Frontal cortex (tissue), 4 donors: ENCODE data around the gene ANKRD44. TPM values are rescaled to one million over a fixed set of nuclear protein-coding genes. Genes with fewer than 3 reads are reported as not detected.

ENCODE experiments used
- DNase-seq, 2 donors: peaks; one replicate each; pipeline ENCODE4 v3.0.0; 2012; ENCODE audit warnings: low spot score in 2 of 2
- FAIRE-seq: peaks from 2 replicates; lab custom pipeline; 2012; peaks lifted over from hg19 to GRCh38; lab: Jason Lieb, UNC
- total RNA-seq: library from RNA; depleted of rRNA; stranded (reverse); fragments of >200 nt; gene quantifications from one replicate; pipeline ENCODE4 v1.2.3, GENCODE V29; 2014
- donor health status: control.
- donor health status: control.
- donor health status: control.

ANKRD44 gene
- total RNA-seq, 1 donor from 2014 or later: 101 TPM

DNA sequence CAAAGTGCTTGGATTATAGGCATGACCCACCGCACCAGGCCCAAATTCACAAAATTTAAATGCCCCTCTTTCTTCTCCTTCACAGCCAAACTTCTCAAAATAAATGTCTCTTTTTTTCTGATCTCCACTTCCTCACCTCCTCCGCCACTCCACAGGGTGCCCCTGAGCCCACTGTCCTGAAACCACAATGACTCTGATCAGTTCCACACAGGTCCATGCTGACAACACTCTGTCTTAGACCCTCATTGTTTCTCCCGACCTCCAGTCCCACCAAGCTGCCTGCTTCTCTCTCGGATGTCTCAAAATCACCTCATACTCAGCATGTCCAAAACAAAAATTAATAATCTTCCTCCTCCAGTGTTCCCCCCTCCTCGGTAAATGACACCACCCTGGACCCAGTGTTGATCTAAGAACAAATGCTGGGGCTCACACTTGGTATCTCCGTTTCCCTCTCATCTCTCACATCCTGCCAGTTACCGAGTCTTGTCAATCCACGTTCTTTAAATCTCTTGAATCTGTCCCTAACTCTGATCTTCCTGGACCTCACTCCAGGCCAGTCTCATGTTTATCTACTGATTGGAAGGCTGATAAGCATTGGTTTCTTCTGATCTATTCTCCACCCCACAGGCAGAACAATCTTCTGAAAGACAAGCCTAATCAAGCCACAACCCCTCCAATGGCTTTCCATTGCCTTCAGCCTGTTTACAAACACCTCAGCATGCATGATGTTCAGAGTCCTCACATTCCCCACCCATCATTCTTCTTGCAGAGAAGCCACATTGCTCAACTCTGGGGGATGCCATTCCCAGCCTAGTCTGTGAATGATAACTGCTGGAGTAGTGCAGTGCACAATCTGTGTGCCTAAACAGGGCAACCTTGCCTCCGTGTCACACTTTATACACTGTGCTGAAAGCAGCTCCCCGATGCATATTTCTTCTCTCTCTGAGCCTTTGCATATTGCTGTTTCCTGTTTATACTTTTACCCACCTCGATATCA, 12.4 kb upstream of the ANKRD44 start:
- no peak for DNase-seq
- FAIRE-seq: no peak

DNA sequence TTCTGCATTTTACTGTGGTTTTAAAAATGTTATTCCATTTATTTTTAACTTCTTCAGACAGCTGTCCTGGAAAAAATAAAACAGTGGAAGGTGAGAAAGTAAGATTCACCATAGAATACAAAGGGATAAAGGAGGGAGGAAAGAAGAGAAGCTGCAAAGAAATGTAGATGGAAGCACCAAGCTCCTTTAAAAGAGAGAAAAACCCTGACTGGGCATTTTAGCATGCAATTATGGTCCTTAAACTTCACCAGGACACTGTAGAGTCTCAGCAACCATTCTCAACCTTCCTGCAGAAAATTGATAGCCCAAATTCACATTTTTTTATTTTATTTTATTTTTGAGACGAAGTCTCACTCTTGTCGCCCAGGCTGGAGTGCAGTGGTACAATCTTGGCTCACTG, 11.6 kb upstream of the ANKRD44 start:
- FAIRE-seq (no peak), DNase-seq (no peak)

DNA sequence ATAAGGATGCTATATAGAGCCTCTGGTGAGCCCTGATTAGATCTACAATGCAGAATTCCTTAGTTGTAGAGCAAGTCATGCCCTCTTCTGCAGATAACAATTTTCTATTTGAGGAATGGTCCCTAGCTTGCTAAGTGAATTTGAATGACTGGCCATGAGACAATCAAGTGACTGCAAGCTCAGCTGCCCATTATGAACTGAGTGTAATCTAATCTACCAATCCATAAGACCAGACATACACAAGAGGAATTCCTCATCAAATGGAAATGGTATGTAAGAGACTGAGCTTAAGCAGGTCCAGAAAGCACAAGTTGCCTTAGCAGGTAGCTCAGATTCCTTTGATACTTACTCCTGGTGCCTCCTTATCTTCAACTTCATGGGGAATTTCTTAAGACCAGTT, 4.8 kb upstream of the ANKRD44 start:
- no peak for FAIRE-seq
- DNase-seq: no peak

DNA sequence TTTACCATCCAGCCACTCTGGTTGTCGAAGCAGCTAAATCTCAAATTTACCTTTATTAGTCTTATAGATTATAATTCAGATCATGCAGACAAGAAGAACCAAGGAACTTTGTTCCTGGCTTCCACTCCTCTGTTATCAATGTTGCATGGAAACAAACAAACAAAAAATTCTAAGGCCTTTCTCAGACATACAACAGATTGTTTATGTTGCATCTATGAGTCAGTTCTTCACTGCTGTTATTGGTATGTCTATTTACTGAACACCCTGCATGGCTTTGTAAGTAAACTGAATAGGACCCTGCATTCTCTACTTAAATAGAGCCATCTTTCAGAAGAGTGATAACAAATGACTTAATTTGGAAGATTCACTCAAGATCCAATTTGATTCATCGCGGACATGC, 1.6 kb upstream of the ANKRD44 start:
- no peak for DNase-seq
- no peak for FAIRE-seq

DNA sequence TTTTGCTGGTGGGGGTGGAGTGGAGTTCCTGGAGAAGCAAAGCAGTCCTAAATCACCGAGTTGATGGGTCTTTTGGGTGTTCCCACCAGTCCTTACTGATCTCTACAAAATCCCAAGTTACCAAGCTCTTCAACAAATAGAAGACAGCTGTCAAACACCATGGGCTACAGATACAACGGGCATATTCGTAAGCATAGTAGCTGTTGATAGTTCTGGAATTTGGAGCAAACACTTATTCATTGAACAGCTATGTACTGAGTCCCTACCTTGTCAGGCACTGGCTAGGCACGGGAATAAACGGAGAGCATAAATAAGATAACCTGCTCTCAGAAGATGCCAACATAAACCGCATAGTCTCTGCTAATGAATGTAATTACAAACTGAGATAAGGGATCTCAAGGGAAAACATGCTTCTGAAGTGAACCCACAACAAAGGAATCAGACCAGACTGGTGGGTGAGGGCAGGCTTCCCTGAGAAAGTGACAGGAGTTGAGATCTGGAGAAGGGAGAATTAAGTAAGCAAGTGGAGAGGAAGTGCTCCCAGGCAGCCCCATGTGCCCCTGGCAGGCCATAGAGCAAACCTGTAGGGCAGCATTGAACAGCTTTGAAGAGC, 947 bp upstream of the ANKRD44 start:
- FAIRE-seq: no peak
- no peak for DNase-seq

DNA sequence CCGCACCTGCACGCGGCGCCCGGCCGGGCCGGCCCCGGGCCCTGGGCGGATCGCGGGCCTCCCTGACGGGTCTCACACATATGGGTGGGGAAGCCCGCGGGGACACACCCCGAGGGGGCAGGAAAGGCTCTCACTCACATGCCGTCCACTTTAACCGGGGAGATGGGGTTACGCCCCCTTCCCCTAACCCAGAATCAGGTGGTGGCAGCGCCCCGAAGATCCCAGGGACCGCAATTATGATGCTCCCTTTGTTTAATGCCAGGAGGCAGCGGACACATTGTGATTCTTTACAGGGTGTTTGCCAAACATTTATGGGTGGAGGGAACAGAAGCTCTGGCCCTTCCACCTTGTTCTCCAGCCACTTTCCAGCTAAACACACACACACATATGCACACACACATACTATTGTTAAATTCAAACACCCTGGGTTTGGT, 424 bp upstream of the ANKRD44 start:
- FAIRE-seq: no peak
- no peak for DNase-seq

DNA sequence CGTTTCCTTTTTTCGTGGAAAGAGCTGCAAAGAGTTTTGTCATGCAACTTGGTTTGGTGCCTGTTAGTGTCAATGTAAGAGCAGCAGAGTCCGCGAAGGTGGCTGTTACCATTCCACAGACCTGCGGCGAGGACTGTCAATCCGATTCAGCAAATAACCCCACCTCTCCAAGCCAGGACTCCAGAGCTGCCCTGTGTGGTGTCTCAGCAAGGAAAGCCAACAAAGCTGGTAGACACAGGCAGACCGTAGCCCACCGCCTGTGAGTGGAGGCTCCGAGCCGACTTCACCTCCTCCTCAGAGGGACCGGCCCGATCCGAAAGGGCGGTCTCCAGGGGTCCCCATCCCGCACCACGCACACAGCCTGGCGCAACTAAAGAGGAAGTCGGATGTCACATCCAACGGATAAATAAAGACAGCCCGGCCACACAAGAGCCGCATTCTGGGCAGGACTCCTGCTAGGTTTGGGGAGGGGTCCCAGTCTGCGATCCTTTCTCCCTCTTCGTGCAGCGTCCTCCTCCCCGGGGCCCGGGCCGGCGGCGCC, 819 bp downstream of the ANKRD44 start:
- peak in 1 of 2 donors; percentile 55 for DNase-seq
- FAIRE-seq: no peak

DNA sequence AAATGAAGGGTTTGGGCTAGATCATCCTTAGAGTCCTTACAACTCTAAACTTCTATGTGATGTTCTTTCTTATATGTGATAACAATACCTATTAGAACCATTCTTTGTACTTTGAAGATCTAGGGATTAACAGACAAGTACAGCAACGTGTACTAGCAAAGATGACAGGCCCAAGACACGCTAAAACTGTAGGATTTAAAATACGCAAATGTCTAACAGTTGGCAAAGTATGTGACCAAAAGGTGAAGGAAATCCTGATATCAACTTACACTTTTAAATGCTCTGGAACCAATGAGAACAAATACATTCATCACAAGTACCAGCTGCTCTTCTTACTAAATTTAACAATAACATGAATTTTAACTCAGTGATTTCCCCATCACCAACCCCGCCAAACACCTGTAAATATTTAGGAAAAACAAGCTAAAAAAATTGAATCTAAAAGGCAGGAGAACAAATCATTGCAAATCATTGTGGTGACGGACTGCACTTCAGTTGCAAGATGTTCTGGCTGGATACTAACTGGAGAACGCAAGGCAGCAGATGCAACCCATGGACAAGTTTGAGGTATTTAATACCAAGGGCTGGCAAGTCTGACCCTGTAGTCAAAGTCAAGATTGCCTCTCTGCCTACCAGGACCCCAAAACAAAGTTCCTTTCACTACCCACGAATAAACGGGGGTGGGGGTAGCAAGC, 1.4 kb downstream of the ANKRD44 start:
- DNase-seq (peak in 1 of 2 donors; percentile 50), FAIRE-seq (no peak)

DNA sequence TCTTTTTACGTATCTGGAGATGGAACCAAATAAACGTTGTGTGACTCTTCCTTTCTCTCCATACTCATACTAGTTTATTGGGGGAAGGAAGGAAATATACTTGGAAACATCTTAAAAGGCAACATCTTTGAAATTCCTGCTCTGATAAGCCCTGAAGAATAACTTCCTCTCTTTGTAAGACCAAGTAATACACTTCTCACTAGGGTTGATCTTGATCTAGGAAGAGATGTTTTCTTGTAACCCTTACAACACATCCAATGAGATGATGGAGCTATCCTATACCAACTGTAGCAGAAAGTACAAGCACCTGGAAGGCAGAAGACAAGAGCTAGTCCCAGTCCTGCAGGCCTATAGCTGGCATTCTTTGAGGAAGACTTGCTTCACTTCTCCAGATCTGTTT, 2.0 kb downstream of the ANKRD44 start:
- FAIRE-seq (no peak), DNase-seq (no peak)

DNA sequence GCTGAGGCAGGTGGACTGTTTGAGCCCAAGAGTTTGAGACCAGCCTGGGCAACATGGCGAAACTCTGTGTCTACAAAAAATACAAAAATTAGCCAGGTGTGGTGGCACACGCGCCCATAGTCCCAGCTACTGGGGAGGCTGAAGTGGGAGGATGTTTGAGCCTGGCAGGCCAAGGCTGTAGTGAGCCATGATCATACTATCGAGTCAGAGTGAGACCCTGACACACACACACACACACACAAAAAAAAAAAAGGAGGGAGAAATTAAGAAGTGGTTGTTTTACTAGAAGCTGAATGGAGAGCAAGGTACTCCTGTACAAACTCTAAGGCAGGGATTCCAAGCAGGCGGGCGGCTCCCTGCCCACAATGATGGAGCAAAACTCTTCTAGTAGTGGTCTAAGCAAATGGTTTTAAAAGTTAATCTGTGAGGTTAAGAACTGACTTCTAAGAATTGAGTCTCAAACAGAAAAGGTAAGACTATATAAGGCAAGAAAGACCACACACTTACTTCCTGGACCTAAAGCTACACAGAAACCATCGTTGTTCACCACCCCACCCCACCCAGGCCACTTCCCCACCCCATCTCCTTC, 2.6 kb downstream of the ANKRD44 start:
- no peak for FAIRE-seq
- no peak for DNase-seq

DNA sequence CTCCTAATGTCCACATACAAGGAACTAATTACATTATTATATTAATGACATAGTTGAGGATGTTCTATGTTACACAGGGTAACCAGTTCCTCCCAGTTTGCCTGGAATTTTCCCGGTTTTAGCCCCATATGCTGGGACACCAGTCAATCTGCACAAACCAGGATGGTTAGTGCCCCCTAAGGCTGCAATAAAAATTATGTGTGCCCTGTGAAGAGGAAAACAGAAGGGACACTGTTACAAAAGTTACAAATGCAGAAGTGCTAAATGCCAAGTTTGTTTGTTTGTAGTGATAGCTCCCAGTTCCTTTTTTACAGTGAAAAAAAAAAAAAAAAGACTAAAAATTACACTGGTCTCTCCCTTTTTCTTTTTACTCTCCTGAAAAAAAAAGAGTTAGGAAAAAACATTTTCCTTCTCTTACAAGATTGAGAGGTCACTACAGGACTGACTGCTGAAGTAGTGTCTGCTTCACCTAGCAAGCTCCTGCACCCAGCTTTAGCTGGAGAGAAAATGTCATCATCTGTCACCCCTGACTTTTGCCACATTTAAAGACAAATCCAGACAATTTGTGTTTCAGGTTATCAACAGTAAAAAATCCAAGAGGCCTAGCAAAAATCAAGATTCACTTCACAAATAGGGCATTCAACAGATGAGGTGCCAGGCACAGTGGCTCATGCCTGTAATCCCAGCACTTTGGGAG, 3.2 kb downstream of the ANKRD44 start:
- FAIRE-seq: no peak
- no peak for DNase-seq

DNA sequence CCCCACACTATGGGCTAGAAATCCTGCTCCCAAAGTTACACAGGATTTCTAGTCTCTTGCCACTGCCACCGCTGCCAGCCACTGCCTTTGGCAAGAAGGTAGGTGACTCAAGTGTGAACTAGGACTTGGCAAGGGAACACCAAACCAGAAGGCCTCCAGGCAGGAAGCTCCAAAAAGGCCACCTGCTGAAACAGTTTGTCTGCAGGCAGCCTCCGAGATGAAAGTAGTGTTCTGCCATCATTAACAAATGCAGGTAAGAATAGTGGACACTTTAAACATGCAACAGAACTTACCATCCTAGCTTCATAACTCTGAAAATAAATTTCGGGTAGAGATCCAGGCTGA, 3.9 kb downstream of the ANKRD44 start:
- FAIRE-seq (no peak), DNase-seq (no peak)

DNA sequence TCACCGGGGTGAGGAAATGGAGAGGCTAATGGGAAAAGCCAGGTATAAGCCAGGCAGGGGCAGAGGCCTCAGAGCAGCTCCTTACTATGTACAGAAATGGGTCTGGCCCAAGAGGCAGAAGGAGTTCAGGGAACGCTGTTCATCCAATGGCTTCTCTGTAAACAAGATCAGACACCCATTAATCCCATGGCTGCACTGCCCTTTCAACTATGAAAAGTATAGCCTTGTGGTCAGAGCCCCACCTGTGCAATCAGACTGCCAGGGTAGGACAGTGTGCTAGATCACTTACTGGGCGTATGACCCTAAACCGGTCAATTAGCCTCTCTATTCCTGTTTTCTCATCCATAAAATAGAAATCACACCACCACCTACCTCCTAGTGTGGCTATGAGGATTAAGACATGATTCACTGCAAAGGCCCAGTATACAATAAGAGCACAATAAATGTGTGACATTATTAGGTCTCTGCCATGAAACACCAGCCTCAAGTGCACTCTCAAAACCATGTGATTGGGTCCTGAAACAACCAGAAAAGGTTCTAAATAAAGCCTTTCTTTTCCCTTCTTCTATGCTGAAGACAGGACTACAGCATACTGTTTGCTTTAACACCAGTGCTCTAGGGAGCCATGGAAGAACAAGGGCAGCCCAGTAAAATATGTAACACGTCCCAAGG, 4.4 kb downstream of the ANKRD44 start:
- FAIRE-seq: no peak
- no peak for DNase-seq

DNA sequence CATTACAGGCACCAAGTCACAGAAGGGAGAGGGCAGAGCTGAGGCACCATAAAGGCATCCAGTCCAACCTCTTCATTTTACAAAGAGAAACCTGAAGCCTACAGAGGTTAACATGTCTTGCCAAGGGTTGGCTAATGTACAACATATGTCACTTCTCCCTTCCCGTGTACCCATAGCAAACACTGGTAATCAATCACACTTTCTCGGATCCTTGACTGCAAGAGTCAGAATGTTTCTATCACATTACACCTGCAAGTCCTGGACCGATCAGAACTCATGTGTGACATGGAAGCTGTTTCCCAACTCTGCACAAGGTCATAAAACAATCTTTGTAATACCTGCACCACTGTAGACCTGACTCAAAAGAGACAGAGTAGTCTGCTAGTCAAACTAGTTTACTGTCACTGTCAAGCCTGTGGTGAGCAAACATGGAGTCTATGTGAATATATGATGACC, 6.0 kb downstream of the ANKRD44 start:
- FAIRE-seq (no peak), DNase-seq (no peak)

DNA sequence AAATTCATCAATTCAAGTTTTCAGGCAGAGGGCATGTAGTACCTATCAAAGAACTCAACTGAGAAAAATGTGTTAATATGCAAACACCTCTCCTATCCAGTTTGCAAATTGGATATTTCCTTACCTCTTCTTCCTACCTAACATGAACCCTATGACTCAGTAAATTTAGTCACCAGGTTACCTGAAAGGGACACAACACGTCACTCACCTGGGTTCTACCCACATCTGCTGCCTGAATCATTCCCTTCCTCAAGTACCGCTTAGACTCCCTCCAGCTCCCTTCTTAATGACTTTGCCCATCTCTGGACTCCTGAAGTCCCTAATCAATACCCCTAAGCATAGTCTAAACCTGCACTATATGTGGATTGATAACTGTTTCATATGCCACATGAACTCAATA, 10.4 kb downstream of the ANKRD44 start:
- DNase-seq (no peak), FAIRE-seq (no peak)

DNA sequence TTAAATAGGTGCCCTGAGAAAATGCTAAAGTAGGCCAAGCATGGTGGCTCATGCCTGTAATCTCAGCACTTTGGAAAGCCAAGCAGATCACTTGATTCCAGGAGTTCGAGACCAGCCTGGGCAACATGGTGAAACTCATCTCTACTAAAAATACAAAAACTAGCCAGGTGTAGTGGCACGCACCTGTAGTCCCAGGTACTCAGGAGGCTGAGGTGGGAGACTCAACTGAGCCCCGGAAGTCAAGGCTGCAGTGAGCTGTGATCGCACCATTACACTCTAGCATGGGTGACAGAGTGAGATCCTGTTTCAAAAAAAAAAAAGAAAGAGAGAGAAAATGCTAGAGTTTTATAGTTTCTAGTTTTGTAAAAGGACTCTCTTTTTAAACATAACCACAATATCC, 12.0 kb downstream of the ANKRD44 start:
- FAIRE-seq (no peak), DNase-seq (no peak)

DNA sequence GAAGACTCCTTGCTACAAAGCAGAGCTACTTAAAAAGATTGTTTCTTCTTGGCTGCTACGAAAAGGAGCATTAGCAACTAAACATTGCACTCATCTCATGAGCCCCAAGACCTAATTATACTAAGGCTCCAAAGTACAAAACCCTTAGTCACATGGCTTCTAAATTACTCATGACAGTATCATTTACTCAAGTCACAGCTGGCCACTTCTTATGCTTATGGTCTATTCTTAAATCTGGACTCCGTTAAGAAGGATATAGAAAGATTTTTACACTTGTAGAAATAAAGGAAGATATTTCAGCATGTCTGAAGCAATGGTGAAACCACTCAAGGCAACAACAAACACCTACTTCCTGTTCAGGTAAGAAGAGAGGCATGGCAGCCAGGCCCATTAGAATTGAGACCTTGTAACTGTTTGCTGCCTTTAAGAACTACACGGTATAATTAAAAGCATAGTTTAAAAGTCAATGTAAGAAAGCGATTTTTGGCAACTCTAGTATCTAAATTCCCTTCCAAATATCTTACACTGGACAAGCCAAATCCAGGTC, 12.7 kb downstream of the ANKRD44 start:
- DNase-seq (no peak), FAIRE-seq (no peak)

DNA sequence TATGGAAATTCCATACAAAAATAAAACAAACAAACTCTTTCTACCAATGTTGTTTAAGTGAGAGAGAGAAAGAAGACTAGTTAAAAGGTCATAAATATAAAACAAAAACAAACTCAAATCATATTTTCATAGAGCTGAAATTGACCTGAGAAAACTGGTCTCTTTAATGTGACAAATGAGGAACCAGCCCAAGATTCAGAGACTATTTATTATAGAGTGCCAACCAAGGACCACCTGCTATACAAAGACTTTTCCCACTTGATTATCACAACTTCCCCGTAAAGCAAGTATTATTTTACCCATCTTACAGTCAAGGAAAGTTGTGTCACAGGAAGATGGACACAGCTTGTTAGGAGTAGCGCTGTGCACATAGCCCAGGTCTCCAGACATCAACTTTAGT, 13.3 kb downstream of the ANKRD44 start:
- FAIRE-seq: no peak
- no peak for DNase-seq

DNA sequence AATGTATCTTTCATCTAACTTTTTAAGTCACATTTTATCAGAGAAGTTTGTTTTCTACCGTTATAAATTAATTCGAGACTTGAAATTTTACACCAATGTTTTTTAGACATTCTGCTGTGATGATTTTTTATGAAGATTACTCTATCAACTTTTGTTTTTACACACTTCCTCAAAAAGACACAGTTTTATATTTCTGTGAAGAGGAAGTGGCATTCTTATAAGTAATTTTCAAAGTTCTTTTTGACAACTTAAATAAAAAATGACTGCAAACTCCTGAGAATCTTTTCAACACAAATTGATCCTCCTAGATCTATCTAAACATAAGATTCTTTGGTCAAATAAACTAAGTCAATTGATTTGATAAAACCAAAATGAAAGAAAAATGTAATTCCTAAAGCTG, 13.7 kb downstream of the ANKRD44 start:
- DNase-seq (no peak), FAIRE-seq (no peak)
